Inferior parietal cortex (tissue), 1 donor: Measurements from ENCODE around the gene EPM2A.
"Not testable (repeated sequence)": the region's sequence is repeated elsewhere in the genome, so short reads cannot be mapped to it uniquely, and the experiment has no call there.

Source experiments
- DNase-seq: peaks from one replicate; pipeline ENCODE4 v3.0.0-alpha.2; 2016; ENCODE audit errors: extremely low spot score

Gene EPM2A

GRCh38 chr6:145731447-145731846 is 3.9 kb downstream of the EPM2A start:
- DNase-seq, result no peak

- no peak for DNase-seq
Measured at GRCh38 chr6:145729887-145730286, 5.4 kb downstream of the EPM2A start.

- DNase-seq, result no peak
Measured at GRCh38 chr6:145728444-145729385, 6.6 kb downstream of the EPM2A start.

- no peak for DNase-seq
Measured at GRCh38 chr6:145727817-145728388, 7.4 kb downstream of the EPM2A start.

- DNase-seq, result no peak
Measured at GRCh38 chr6:145725570-145725969, 9.8 kb downstream of the EPM2A start.

- DNase-seq, result no peak
Measured at GRCh38 chr6:145723646-145724045, 11.7 kb downstream of the EPM2A start.

GRCh38 chr6:145722190-145722589 is 13.1 kb downstream of the EPM2A start:
- no peak for DNase-seq

- DNase-seq, result no peak
Measured at GRCh38 chr6:145721144-145721543, 14.2 kb downstream of the EPM2A start.

GRCh38 chr6:145715426-145715825 is 19.9 kb downstream of the EPM2A start:
- no peak for DNase-seq

- DNase-seq, result no peak
Measured at GRCh38 chr6:145714731-145715130, 20.6 kb downstream of the EPM2A start.

GRCh38 chr6:145713773-145714172 is 21.5 kb downstream of the EPM2A start:
- no peak for DNase-seq

GRCh38 chr6:145711372-145711771 is 23.9 kb downstream of the EPM2A start:
- no peak for DNase-seq

- no peak for DNase-seq
Measured at GRCh38 chr6:145707397-145707796, 27.9 kb downstream of the EPM2A start.

- DNase-seq, result no peak
Measured at GRCh38 chr6:145705561-145705960, 29.8 kb downstream of the EPM2A start.

- DNase-seq, result peak; percentile 61
Measured at GRCh38 chr6:145704143-145704781, 31.1 kb downstream of the EPM2A start.

- DNase-seq, result no peak
Measured at GRCh38 chr6:145699462-145699861, 35.9 kb downstream of the EPM2A start.

GRCh38 chr6:145697401-145697800 is 37.9 kb downstream of the EPM2A start:
- DNase-seq, result not testable (repeated sequence)

- DNase-seq, result no peak
Measured at GRCh38 chr6:145694083-145694737, 41.1 kb downstream of the EPM2A start.

- no peak for DNase-seq
Measured at GRCh38 chr6:145690969-145691368, 44.4 kb downstream of the EPM2A start.

GRCh38 chr6:145689529-145689928 is 45.8 kb downstream of the EPM2A start:
- DNase-seq, result no peak

GRCh38 chr6:145688493-145688905 is 46.8 kb downstream of the EPM2A start:
- DNase-seq, result no peak

- no peak for DNase-seq
Measured at GRCh38 chr6:145685932-145686331, 49.4 kb downstream of the EPM2A start.
